ENCODE data around the gene MAP4K2. TPM values are rescaled to one million over a fixed set of nuclear protein-coding genes. Genes with fewer than 3 reads are reported as not detected.

MAP4K2 gene
- total RNA-seq, 1 experiment from 2014 or later: 34.3 TPM

GRCh38 chr11:64793271-64794160 lies 9.5 kb downstream of the MAP4K2 start:
- POLR2A ChIA-PET (ENCODE audit: unreplicated experiment): no interaction called here
- Histone ChIP-seq H3K4me1 (replicated peaks; ENCODE audit: insufficient read depth) (no peaks in the 10 kb centered on the region), H3K9me3 (ENCODE audit: insufficient read depth, low read depth) (no peaks in the 10 kb centered on the region), H2AFZ (no peak overlapping the region), H3K4me3 (no peak overlapping the region), H3K9me2 (ENCODE audit: insufficient read depth) (no peaks in the 10 kb centered on the region), H3F3A (ENCODE audit: insufficient read depth, low read depth) (peaks cover 3% of the 10 kb centered on the region; the same call in 1 of the 2 replicates), H3K79me2 (ENCODE audit: low read depth) (no peaks in the 10 kb centered on the region), H3K27me3 (ENCODE audit: insufficient read depth, low read depth) (no peaks in the 10 kb centered on the region), H3K36me3 (ENCODE audit: low read depth) (no peaks in the 10 kb centered on the region), H4K20me1 (ENCODE audit: insufficient read depth) (no peaks in the 10 kb centered on the region), H3K27ac (no peak overlapping the region), H3K4me2 (no peak overlapping the region)
- DNase-seq: no peak
- no TSS peak for BruUV-seq (replicated peaks)
- intact Hi-C loops (cut with micrococcal nuclease; ENCODE audit: unreplicated experiment): no loop called here
- CTCF ChIA-PET: interaction anchor here (0.6 kb wide), 1 partner anchor 52 kb away, joined by 4 read pairs; no protein-coding TSS in a partner anchor
- TF ChIP-seq EZH2 (IDR thresholded peaks at IDR 0.05; ENCODE audit: low read depth) (no peak), CTCF (conservative IDR thresholded peaks at IDR 0.05) (no peak)

- POLR2A ChIA-PET (ENCODE audit: unreplicated experiment): interaction anchor here (0.6 kb wide), 1 partner anchor 1010 kb away, joined by 5 read pairs; no protein-coding TSS in a partner anchor
- Histone ChIP-seq H3K9me3 (ENCODE audit: insufficient read depth, low read depth) (no peaks in the 10 kb centered on the region), H3K4me3 (no peak overlapping the region), H3K4me1 (replicated peaks; ENCODE audit: insufficient read depth) (no peaks in the 10 kb centered on the region), H3F3A (ENCODE audit: insufficient read depth, low read depth) (no peaks in the 10 kb centered on the region), H3K79me2 (ENCODE audit: low read depth) (no peaks in the 10 kb centered on the region), H3K27ac (no peak overlapping the region), H3K27me3 (ENCODE audit: insufficient read depth, low read depth) (no peaks in the 10 kb centered on the region), H2AFZ (no peak overlapping the region), H3K4me2 (no peak overlapping the region), H3K36me3 (ENCODE audit: low read depth) (no peaks in the 10 kb centered on the region), H4K20me1 (ENCODE audit: insufficient read depth) (no peaks in the 10 kb centered on the region), H3K9me2 (ENCODE audit: insufficient read depth) (no peaks in the 10 kb centered on the region)
- DNase-seq: no peak
- no TSS peak for BruUV-seq (replicated peaks)
- CTCF ChIA-PET: no interaction called here
- TF ChIP-seq EZH2 (IDR thresholded peaks at IDR 0.05; ENCODE audit: low read depth) (no peak), CTCF (conservative IDR thresholded peaks at IDR 0.05) (no peak)
- intact Hi-C loops (cut with micrococcal nuclease; ENCODE audit: unreplicated experiment): no loop called here
These were observed 10.5 kb downstream of the MAP4K2 start for GRCh38 chr11:64792482-64792881.

DNA sequence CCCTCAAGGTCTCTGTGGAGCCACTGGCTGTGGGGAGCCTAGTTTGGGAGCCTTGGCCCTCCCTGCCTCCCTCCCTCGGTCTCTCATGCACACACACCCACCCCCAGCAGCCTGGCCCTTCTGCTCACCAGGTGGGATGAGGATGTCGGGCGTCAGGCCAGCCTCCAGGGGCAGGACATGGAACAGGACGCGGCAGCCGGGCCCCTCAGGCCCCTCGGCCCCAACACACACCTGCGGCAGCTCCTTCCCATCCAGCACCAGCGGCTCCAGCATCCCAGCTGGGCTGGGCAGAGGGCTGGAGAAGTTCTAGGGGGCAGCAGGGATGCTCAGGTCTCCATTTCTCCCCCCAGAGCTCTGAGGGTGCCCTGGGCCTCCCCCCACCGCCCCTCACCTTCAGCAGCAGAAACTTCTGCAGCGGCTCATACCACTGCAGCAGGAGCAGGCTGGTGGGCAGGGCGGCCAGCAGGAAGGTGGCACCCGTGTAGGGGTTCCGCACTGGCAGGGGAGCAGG lies 11.2 kb downstream of the MAP4K2 start:
- no peak for DNase-seq
- intact Hi-C loops (cut with micrococcal nuclease; ENCODE audit: unreplicated experiment): no loop called here
- Histone ChIP-seq H3K79me2 (ENCODE audit: low read depth) (no peaks in the 10 kb centered on the region), H4K20me1 (ENCODE audit: insufficient read depth) (no peaks in the 10 kb centered on the region), H3K4me3 (no peak overlapping the region), H3K9me2 (ENCODE audit: insufficient read depth) (no peaks in the 10 kb centered on the region), H3K4me1 (replicated peaks; ENCODE audit: insufficient read depth) (no peaks in the 10 kb centered on the region), H3K9me3 (ENCODE audit: insufficient read depth, low read depth) (no peaks in the 10 kb centered on the region), H3K27me3 (ENCODE audit: insufficient read depth, low read depth) (no peaks in the 10 kb centered on the region), H3K4me2 (no peak overlapping the region), H3F3A (ENCODE audit: insufficient read depth, low read depth) (no peaks in the 10 kb centered on the region), H3K36me3 (ENCODE audit: low read depth) (no peaks in the 10 kb centered on the region), H3K27ac (no peak overlapping the region), H2AFZ (no peak overlapping the region)
- ChIA-PET POLR2A (ENCODE audit: unreplicated experiment) (no interaction called here), CTCF (interaction anchor here (0.5 kb wide), 1 partner anchor 10 kb away, joined by 3 read pairs; no protein-coding TSS in a partner anchor)
- TF ChIP-seq EZH2 (IDR thresholded peaks at IDR 0.05; ENCODE audit: low read depth) (no peak), CTCF (conservative IDR thresholded peaks at IDR 0.05) (no peak)
- no TSS peak for BruUV-seq (replicated peaks)
